NCI-H2171 treated with DMSO at 0.1 percent for 48 hours (cell line): Measurements from ENCODE around the gene ESPN.

Experiments used
- DNase-seq: peaks from one replicate; lab custom pipeline; 2025; lab: John Stamatoyannopoulos, UW

Gene ESPN

GRCh38 chr1:6409733-6410132, 14.8 kb upstream of the ESPN start:
- DNase-seq: no peak

GRCh38 chr1:6410248-6410893, 14.2 kb upstream of the ESPN start:
- no peak for DNase-seq

GRCh38 chr1:6412896-6413295, 11.7 kb upstream of the ESPN start:
- no peak for DNase-seq

GRCh38 chr1:6414443-6414844, 10.1 kb upstream of the ESPN start:
- peak; percentile 53 for DNase-seq

GRCh38 chr1:6414881-6415626, 9.5 kb upstream of the ESPN start:
- DNase-seq: no peak

- DNase-seq: no peak
Measured at GRCh38 chr1:6416295-6416656, 8.3 kb upstream of the ESPN start.

GRCh38 chr1:6416906-6417305, 7.7 kb upstream of the ESPN start:
- DNase-seq: no peak

GRCh38 chr1:6417961-6418667, 6.5 kb upstream of the ESPN start:
- no peak for DNase-seq

- no peak for DNase-seq
Measured at GRCh38 chr1:6418668-6419396, 5.7 kb upstream of the ESPN start.

- no peak for DNase-seq
Measured at GRCh38 chr1:6419397-6419803, 5.2 kb upstream of the ESPN start.

GRCh38 chr1:6419804-6420453, 4.6 kb upstream of the ESPN start, which contains the start of gene HES2:
HES2 (minus strand) TSS chr1:6419919; CDS start chr1:6419820, 99 bp downstream.
- DNase-seq: no peak

GRCh38 chr1:6420454-6421042, 4.0 kb upstream of the ESPN start:
- DNase-seq: no peak

GRCh38 chr1:6421266-6421665, 3.3 kb upstream of the ESPN start:
- no peak for DNase-seq

GRCh38 chr1:6423321-6423999, 1.1 kb upstream of the ESPN start:
- DNase-seq: peak; percentile 80

- DNase-seq: peak; percentile 54
Measured at GRCh38 chr1:6424000-6424565, 493 bp upstream of the ESPN start.

GRCh38 chr1:6425658-6426057, 1.1 kb downstream of the ESPN start:
- no peak for DNase-seq

GRCh38 chr1:6426277-6426971, 1.8 kb downstream of the ESPN start:
- DNase-seq: no peak

- DNase-seq: no peak
Measured at GRCh38 chr1:6426972-6427350, 2.4 kb downstream of the ESPN start.

- peak; percentile 13 for DNase-seq
Measured at GRCh38 chr1:6427441-6428390, 3.1 kb downstream of the ESPN start.
